Measurements from ENCODE around the gene TXN2.
"Not testable (repeated sequence)": the region's sequence is repeated elsewhere in the genome, so short reads cannot be mapped to it uniquely, and the experiment has no call there.

TXN2 gene

DNA sequence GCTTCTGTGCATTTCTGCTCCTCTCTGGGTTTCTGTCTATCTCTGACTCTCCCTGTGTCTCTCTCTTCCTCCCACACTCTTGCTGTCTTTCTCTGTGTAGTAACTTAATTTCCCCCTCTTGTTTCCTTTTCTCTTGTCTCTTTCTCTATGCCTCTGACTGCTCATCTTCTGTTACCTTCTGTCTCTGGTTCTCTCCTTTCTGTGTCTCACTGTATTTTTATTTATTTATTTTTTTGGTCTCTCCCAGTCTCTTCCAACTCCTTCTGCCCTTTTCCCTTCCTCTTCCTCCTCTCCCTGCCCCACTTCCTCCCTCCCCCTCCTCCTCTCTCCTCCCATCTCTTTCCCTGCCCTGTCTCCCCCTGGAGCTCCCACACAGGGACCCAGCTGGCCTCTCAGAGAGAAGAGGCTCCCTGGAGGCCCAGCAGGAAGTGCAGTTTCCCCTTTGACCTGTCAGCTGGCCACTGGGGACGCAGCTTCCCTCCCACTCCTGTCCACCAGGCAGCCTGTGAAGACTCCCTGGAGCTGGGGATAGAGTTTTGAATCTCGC is 55.4 kb downstream of the TXN2 start:
- DNase-seq, result no peak

GRCh38 chr22:36424901-36425579 is 56.4 kb downstream of the TXN2 start:
- no peak for DNase-seq

DNA sequence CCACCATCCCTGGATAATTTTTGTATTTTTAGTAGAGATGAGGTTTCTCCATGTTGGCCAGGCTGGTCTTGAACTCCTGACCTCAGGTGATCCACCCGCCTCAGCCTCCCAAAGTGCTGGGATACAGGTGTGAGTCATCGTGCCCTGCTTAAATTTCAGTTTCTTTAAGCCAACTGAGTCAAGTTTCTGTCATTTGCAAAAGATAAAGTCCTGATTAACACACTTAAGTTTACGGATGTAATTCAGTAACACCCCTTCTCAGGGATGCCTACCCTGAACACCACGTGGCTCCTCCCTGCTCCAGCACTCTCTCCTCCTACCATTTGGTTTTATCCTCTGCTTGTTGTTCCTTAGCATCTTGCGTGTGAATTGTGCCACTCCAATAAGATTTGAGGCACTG is 57.0 kb downstream of the TXN2 start:
- DNase-seq, result not testable (repeated sequence)

DNA sequence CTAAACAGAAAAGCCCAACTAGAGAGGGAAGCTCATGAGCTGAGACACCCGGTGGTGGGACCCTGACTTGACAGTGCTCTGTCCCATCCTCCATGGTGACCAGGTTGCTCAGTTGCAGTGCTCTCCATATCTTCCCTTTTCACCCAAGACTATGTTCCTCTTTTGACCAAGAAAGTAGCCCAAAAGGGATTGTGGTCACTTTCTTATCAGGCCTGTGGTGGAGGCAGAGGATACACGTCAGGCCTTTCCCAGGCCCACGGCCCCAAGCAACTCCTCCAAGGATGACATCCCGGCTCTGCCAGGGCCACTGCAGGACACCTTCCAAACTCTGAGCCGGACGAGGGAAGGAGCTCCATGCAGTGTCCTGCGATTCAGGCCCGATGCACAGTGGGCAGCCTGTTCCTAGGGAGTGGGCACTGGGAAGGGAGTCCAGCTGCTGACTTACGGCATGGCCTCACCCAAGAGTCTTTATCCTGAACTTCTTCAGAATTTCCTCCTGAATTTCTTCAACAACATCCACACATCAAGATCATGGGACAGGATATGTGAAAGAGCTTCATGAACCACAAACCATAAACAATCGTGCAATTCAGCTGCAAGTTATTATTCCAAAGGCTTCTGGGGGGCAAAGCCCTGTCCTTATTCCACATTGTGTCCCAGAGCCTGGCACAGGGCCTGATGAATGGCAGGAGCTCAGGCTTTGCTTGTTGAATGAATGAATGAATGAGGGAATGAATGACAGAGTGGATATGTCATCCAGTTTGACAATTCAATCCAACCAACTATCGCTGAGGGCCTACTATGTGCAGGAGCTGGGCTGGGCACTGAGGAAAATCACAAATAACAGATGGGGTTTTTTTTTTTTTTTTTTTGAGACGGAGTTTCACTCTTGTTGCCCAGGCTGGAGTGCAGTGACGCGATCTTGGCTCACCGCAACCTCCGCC is 57.7 kb downstream of the TXN2 start:
- DNase-seq, result no peak

DNA sequence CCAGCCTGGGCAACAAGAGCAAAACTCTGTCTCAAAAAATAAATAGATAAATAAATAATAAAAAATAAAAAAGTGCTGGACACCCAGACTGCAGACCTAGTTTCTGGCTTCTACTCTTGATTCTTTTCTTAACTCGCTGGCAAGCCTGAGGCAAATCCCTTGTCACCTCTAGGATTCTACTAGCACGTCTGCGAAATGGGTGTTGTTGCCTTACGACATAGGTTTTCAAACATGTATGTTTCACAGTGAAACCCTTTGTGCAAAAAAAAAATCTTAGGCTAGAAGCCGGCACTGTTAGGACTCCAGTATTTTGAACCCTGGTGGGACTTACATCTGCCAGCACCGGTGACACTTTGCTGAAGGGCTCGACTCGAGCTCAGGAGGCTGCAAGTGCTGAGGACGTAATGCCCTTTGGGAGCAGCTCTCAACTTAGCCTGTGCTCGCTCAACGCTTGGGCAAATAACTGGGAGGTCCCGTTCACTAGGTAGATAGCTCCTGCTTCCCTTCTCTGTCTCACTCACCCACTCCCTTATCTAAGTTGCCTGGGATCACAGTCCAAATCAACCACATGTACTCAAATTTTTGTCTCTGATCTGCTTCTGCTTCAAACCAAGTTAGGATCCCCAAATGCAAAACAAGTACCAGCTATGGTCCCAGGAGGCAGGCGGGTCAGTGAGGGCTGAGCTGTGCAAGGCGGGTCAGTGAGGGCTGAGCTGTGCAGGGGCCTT is 59.0 kb downstream of the TXN2 start:
- DNase-seq, result no peak

GRCh38 chr22:36419912-36420882 is 61.2 kb downstream of the TXN2 start:
- DNase-seq, result no peak

GRCh38 chr22:36419177-36419911 is 62.1 kb downstream of the TXN2 start:
- no peak for DNase-seq

- DNase-seq, result no peak
These were observed 64.2 kb downstream of the TXN2 start for GRCh38 chr22:36417281-36417686.

All from stimulated activated naive CD4-positive, alpha-beta T cell treated with Interleukin-2 at 50 U/mL for 16 hours (primary cell).